HG03558 (cell line): ENCODE results near the gene CYBRD1.

Source experiments
- ATAC-seq: cut with Tn5 transposase; IDR thresholded peaks from one replicate; pipeline ENCODE4 v1.9.1; 2021; ENCODE audit warnings: moderate number of reproducible peaks; ENCODE audit not compliant: unreplicated experiment; ENCODE audit errors: extremely low read depth

Gene CYBRD1

GRCh38 chr2:171550613-171551012 lies 28.3 kb downstream of the CYBRD1 start:
- no peak for ATAC-seq

DNA sequence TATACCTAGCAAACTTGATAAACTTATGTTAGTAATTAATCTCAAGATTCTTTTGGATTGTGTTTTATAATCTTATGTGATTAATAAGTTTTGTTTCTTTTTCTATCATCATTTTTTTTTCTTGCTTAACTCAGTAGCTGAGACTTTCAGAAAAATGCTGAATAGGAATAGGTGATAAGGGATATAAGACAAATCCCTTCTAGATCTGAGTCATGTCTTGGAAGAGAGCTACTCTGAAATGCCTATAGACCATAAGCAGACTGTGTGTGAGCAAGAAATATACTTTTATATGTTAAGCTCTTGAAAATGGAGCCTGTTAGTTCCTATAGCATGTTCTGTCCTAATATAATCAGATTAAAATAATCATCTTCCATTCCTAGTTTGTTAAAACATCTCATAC lies 29.6 kb downstream of the CYBRD1 start:
- no peak for ATAC-seq

DNA sequence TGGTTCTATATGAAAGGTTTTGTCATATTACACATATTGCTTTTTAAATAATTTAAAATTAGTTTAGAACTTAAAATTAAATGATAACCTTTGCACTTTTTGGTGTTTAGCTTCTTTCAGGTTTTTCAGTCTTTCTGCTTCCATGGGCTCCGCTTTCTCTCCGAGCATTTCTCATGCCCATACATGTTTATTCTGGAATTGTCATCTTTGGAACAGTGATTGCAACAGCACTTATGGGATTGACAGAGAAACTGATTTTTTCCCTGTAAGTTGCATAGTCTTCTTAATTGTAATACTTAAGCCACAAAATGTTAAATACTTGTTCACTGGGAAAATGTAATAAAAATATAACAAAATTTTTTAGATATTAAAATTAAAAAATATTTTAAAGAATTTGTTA lies 31.0 kb downstream of the CYBRD1 start:
- ATAC-seq = no peak

- ATAC-seq = no peak
Measured at GRCh38 chr2:171553858-171554257, 31.6 kb downstream of the CYBRD1 start.

DNA sequence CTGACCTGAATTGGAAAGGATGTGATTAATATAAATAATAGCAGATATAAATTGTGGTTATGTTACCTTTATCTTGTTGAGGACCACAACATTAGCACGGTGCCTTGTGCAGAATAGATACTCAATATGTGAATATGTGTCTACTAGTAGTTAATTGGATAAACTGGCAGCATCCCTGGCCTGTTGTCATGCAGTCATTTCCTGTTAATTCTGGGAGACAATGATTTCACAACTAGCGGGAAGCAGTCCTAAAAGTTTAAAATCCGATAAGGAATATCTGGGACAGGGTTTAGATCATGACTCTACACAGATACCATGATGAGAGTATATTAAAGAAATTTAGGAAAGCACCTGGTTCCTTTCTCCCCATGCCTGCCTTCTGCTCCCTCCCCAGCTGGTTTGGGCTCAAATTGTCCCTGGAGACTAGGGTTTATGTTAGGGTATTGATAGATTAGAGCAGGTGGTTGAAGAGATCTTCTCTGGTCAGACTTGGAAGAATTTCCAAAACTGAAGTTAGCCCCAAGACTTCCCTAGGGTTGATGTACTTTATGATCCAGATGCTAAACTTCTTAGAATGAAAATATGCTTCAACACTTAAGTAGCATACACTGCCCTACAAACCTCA lies 32.8 kb downstream of the CYBRD1 start:
- no peak for ATAC-seq

DNA sequence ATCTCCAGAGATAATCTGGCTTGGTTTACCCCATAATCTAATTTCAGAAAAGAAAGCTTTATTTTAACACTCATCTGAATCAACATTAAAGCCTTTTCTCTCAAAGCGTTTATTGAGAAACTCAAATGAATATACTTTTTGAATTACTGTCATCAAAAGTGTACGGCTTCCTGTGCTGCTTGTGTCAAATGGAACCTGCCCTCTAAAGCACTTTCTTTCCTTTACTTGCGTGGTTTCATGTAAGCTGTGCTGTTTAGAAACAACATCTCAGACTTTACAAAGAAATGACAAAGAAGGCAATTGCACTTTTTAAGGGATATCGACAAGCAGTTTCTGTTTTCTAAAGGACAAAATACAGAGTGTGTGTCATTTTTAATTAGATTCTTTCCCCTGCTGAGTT lies 35.1 kb downstream of the CYBRD1 start:
- ATAC-seq = no peak

- no peak for ATAC-seq
Measured at GRCh38 chr2:171563301-171563700, 41.0 kb downstream of the CYBRD1 start.

- no peak for ATAC-seq
Measured at GRCh38 chr2:171564463-171564862, 42.2 kb downstream of the CYBRD1 start.

GRCh38 chr2:171566057-171566456 lies 43.8 kb downstream of the CYBRD1 start:
- no peak for ATAC-seq

DNA sequence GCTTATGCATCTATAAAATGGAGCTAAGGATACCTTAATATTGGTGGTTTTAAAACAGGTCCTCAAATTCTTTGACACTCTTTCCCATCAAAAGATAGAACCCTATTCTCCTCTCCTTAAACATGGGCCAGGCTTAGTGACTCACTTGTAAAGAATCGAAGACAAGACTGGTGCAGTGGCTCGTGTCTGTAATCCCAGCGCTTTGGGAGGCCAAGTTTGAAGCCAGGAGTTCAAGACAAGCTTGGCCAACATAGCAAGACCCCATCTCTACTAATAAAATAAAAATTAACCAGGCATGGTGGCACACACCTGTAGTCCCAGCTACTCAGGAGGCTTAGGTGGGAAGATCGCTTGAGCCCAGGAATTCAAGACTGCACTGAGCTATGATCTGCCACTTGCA lies 44.5 kb downstream of the CYBRD1 start:
- no peak for ATAC-seq

DNA sequence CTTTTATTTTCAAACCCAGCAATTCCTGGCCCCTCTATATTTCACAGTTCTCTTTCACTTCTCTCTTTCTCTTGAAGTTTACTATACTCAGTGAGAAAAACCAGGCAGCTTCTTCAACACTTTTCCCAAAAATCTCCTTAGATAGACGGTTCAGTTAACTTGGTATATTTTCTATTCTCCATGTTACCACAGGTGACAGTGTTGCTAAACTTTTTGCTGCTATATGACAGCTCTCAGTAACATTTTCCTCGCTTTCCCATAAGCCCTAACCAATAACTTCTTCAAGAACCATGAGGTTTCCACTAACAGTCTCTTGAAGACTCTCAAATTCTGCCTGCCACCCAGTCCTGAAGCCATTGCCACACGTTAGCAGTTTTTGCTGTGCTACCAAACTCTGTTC lies 45.8 kb downstream of the CYBRD1 start:
- ATAC-seq = no peak

DNA sequence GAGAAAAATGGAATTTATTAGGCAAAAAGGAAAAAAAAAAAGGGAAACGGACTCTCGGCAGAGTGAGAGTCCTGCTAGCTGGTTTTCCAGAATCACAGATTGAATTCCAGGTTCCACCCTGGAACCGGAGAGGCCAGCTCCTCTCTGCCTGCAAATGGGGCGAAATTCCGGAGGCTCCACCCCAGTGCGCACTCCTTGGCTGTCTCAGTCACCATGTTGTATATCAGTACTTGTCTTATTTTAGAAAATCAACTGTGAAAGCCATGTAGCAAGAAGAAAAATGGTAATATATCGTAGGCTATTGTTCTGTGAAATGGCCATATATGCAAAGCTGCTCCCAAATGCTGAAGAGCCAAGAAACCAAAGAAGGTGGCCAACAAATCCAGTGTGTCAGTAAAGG lies 49.4 kb downstream of the CYBRD1 start:
- ATAC-seq = no peak

GRCh38 chr2:171574149-171574795 lies 52.0 kb downstream of the CYBRD1 start:
- ATAC-seq = peak; percentile 59

- no peak for ATAC-seq
Measured at GRCh38 chr2:171575606-171576005, 53.3 kb downstream of the CYBRD1 start.

DNA sequence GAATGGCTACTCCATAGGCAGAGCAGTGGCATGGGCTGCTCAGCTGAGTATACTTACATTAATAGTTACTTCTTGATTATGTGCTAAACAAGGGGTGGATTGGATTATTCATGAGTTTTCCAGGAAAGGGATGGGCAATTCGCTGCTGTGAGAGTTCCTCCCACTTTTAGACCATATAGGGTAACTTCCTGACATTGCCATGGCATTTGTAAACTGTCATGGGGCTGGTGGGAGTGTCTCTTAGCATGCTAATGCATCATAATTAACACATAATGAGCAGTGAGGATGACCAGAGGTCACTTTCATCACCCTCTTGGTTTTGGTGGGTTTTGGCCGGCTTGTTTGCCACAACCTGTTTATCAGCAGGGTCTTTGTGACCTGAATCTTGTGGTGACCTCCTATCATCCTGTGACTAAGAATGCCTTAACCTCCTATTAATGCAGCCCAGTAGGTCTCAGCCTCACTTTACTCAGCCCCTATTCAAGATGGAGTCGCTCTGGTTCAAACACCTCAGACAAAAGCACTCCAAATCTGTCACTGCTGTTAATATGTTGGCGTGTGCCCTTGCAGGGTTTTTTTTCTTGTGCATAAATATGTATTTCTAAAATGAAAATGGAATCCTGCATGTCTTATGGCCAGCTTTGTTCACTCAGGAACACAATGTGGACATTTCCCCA lies 56.0 kb downstream of the CYBRD1 start:
- ATAC-seq = no peak

- ATAC-seq = no peak
Measured at GRCh38 chr2:171579481-171579880, 57.2 kb downstream of the CYBRD1 start.

GRCh38 chr2:171583566-171583965 lies 61.3 kb downstream of the CYBRD1 start:
- ATAC-seq = no peak

GRCh38 chr2:171584001-171584400 lies 61.7 kb downstream of the CYBRD1 start:
- no peak for ATAC-seq

GRCh38 chr2:171587132-171587531 lies 64.9 kb downstream of the CYBRD1 start:
- no peak for ATAC-seq

- ATAC-seq = no peak
Measured at GRCh38 chr2:171587567-171587966, 65.3 kb downstream of the CYBRD1 start.

DNA sequence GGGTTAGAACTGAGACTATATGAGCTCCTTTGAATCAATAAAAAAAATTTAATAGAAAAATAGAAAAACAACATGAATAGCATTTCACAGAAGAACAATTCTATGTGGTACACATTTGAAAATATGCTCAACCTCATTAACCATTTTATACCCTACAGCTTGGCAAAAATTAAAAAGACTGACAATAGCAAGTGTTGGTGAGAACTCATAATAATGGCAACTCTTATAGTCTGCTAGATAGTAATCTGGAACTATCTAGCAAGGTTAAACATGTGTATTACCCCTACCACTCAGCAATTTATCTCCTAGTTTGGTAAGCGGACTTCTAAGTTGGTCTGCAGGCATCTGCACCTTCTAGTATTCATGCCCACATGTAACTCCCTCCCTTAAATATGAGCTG lies 67.8 kb downstream of the CYBRD1 start:
- ATAC-seq = no peak
